ENCODE measurements around the gene TMEM270.
A peak's percentile ranks its signal among the peaks of the same experiment; 100 is the strongest.

The TMEM270 gene

DNA sequence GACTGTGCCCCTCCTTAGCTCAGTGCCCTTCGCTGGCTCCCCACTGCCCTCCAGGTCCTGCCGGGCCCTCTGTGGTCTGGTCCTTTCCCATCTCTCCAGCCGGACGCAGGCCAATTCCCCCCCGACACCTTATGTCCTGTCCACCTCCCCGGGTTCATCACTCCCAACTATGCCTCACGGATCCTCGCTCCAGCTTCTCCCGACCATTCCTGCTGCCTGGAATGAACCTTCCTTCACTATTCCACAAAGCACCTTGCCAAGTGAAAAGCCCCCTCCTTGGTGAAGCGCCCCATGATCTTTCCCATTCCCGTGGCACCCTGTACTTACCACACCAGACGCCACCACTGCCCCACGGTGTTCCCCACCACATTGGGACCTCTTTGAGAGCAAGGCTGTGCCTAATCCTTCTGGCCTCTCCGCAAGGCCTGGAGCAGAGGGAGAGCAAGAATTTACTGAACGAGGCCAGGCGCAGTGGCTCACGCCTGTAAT is 47.2 kb downstream of the TMEM270 start:
- no peak for DNase-seq

DNA sequence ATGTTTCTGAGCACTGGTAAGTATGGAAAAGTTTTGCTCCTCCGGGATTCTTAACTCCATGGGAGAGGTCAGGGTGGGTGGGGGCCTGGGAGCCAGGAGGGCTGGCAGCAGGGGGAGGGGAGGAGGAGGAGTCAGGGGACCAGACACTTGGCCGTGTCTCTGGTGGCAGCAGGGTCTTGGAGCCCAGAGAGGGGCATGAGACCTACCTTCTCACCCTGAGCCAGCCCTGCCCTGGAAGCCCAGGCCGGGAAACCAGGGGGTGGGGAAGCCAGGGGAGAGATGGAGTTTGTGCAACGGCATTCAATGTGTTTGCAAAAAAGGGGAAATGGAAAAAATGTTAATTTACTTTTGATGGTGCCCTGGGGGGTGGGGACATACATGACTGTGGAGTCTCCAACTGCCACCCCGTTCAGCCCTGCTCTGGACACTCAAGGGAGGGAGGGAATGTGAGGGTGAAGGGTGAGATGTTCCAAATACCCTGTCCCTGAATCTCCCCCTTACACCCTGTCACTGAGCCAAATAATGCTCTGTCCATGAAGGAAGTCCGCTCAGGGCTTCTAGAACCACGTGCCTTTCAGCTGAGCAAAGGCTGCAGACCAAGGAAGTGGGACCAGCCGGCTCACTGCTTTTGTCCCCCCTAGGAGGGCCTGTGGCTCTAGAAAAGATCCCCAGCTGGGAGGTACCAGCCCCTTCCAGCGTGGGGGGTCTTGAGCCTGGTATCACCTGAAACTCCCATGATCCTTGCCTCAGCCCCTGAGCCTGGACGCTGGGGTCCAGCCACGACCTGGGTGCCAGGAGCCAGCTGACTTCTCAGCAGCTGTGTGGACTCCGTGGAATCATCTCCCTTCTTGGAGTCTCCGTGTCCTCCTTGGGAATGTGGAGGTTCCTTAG is 48.3 kb downstream of the TMEM270 start:
- peak; percentile 44 for DNase-seq

DNA sequence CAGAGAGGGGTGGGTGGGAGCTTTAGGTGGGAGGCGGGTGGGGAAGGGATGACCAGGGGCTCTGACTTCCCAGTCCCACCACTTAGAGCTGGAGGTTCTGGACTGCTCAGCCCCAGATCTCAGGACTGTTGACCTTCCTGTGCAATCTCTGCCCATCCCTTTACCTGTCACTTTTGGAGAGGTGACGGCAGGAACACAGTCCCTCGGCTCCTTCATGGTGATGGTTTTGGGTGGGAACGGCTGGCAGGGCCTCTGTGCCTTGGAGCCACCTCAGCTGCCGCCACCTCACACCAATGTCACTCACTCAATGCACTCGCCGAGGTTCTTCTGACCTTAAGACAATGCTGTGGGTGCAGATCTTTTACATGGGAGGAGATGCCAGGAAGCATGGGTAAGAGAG is 49.0 kb downstream of the TMEM270 start:
- DNase-seq = no peak

DNA sequence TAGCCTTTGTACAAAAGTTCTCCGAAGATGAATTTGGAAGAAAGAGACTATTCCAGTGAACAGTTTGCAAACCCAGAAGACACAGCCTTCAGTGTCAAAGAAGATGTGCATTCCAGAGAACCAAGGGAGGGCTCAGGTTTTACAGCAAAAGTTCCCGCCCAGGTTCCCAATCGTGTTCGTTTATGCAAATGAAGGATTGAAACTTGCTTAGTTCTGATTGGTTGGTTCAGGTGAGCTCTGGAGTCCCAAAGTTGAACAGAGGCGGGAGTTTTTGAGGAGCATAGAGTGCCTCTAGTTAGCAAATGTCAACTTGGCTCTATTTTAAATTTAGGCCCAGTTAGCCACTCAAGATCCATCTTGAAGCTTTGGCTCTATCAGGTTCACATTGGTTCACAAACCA is 51.3 kb downstream of the TMEM270 start:
- DNase-seq = no peak

Measured in fibroblast of skin of scalp (primary cell).